ENCODE results near the gene OR6M1.

The OR6M1 gene

GRCh38 chr11:123806249-123806648, at the start of gene OR6M1:
OR6M1 (minus strand) TSS chr11:123806349; CDS start chr11:123806349, 0 bp downstream.
- no peak for DNase-seq (ENCODE audit: low spot score)

GRCh38 chr11:123853038-123853437, 46.9 kb upstream of the OR6M1 start:
- DNase-seq (ENCODE audit: low spot score), result no peak

- no peak for DNase-seq (ENCODE audit: low spot score)
These were observed 46.2 kb upstream of the OR6M1 start for GRCh38 chr11:123852321-123852720.

- DNase-seq (ENCODE audit: low spot score), result no peak
These were observed 45.0 kb upstream of the OR6M1 start for GRCh38 chr11:123851110-123851509.

- DNase-seq (ENCODE audit: low spot score), result no peak
These were observed 35.0 kb upstream of the OR6M1 start for GRCh38 chr11:123841174-123841573.

GRCh38 chr11:123839131-123839530, 33.0 kb upstream of the OR6M1 start:
- DNase-seq (ENCODE audit: low spot score), result no peak

GRCh38 chr11:123838659-123839058, 32.5 kb upstream of the OR6M1 start:
- no peak for DNase-seq (ENCODE audit: low spot score)

GRCh38 chr11:123838199-123838598, 32.0 kb upstream of the OR6M1 start:
- no peak for DNase-seq (ENCODE audit: low spot score)

GRCh38 chr11:123833095-123833494, 26.9 kb upstream of the OR6M1 start:
- DNase-seq (ENCODE audit: low spot score), result no peak

- no peak for DNase-seq (ENCODE audit: low spot score)
These were observed 23.6 kb upstream of the OR6M1 start for GRCh38 chr11:123829745-123830144.

- no peak for DNase-seq (ENCODE audit: low spot score)
These were observed 16.4 kb upstream of the OR6M1 start for GRCh38 chr11:123822599-123822998.

GRCh38 chr11:123822032-123822431, 15.9 kb upstream of the OR6M1 start:
- DNase-seq (ENCODE audit: low spot score), result no peak

- no peak for DNase-seq (ENCODE audit: low spot score)
These were observed 9.0 kb upstream of the OR6M1 start for GRCh38 chr11:123815122-123815521.

- DNase-seq (ENCODE audit: low spot score), result no peak
These were observed 4.4 kb downstream of the OR6M1 start for GRCh38 chr11:123801765-123802164.

GRCh38 chr11:123800036-123800435, 6.1 kb downstream of the OR6M1 start:
- DNase-seq (ENCODE audit: low spot score), result no peak

- no peak for DNase-seq (ENCODE audit: low spot score)
These were observed 6.7 kb downstream of the OR6M1 start for GRCh38 chr11:123799438-123799837.

- DNase-seq (ENCODE audit: low spot score), result no peak
These were observed 7.5 kb downstream of the OR6M1 start for GRCh38 chr11:123798513-123799252.

GRCh38 chr11:123798079-123798478, 8.1 kb downstream of the OR6M1 start:
- DNase-seq (ENCODE audit: low spot score), result no peak

GRCh38 chr11:123797541-123797940, 8.6 kb downstream of the OR6M1 start:
- DNase-seq (ENCODE audit: low spot score), result no peak

GRCh38 chr11:123797114-123797513, 9.0 kb downstream of the OR6M1 start:
- DNase-seq (ENCODE audit: low spot score), result no peak

- no peak for DNase-seq (ENCODE audit: low spot score)
These were observed 9.9 kb downstream of the OR6M1 start for GRCh38 chr11:123796226-123796625.

- DNase-seq (ENCODE audit: low spot score), result no peak
These were observed 22.6 kb downstream of the OR6M1 start for GRCh38 chr11:123783536-123783935.

GRCh38 chr11:123778511-123778910, 27.6 kb downstream of the OR6M1 start:
- no peak for DNase-seq (ENCODE audit: low spot score)
